NB4 (cell line): ENCODE results near the gene DNAJA1.

ENCODE experiments used
- CTCF ChIP-seq: IDR thresholded peaks from one replicate; pipeline ENCODE4 v1.5.1; 2012; ENCODE audit warnings: low read depth, low read length
- MAX ChIP-seq: IDR thresholded peaks from 2 replicates; pipeline ENCODE4 v1.6.1; 2011; ENCODE audit warnings: low read depth, low read length
- POLR2A ChIP-seq: IDR thresholded peaks from 2 replicates; pipeline ENCODE4 v1.6.1; 2011; ENCODE audit warnings: mild to moderate bottlenecking; ENCODE audit not compliant: insufficient read length; ENCODE audit errors: extremely low read depth

DNA sequence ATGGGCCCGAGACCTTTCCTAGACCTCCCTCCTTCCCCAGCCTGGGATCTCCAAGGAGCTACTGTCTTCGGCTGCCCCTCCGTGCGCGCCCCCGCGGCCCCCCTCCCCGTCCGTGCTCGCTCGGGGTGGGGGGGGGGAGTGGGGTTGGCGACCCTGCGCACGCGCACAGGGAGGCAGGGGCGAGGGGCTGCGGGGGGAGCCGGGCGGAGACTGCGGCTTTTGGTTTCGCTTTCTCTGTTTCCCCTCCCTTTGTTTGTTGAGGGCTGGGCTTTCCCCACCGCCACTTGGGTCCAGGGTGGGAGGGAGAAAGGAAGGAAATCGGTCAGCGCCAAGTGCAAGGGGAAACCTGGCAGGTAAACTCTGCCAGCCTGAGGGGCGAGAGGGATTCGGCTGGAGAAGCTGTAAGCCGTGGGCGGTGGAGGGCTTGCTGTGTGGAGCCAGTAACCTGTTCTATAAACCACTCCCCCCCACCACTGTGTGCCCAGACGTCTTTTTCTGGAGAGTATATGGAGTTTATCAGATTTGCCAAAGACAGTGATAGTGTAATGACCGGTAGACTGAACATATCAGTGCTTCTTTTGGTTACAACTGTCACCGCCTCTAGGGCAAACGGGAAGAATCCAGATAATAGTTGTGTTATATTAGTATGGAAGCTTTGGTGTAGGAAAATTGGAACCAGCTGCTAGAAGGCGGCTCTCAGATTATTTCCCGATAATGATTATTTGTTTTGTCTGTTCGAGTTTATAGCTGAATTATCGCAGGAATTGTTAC, 684 bp downstream of the DNAJA1 start:
- TF ChIP-seq POLR2A (no peak), CTCF (no peak), MAX (no peak; the same call in 1 of the 2 replicates)
